Suprapubic skin (tissue), 4 donors: ENCODE data around the gene ARMC12.

Experiments
- EP300 ChIP-seq: sonication (generic); formaldehyde crosslinking; IDR thresholded peaks from one replicate; pipeline ENCODE4 v1.6.1; 2017; ENCODE audit warnings: antibody characterized with exemption
- POLR2AphosphoS5 ChIP-seq, 3 donors: sonication (generic); formaldehyde crosslinking; IDR thresholded peaks; one replicate each; pipeline ENCODE4 v1.6.1; 2017; ENCODE audit warnings: antibody characterized with exemption in 3 of 3
- TF ChIP-seq, protein P1 (sequence below), 2 donors: fragments of 200-600 bp in 1 of 2; fragments of 450-650 bp in 1 of 2; sonication (generic) in 1 of 2; IDR thresholded peaks; one replicate each; pipeline ENCODE4 v1.5.1; 2016 to 2019; ENCODE audit warnings: antibody characterized with exemption in 2 of 2, mild to moderate bottlenecking in 1 of 2, moderate library complexity in 1 of 2

DNA sequence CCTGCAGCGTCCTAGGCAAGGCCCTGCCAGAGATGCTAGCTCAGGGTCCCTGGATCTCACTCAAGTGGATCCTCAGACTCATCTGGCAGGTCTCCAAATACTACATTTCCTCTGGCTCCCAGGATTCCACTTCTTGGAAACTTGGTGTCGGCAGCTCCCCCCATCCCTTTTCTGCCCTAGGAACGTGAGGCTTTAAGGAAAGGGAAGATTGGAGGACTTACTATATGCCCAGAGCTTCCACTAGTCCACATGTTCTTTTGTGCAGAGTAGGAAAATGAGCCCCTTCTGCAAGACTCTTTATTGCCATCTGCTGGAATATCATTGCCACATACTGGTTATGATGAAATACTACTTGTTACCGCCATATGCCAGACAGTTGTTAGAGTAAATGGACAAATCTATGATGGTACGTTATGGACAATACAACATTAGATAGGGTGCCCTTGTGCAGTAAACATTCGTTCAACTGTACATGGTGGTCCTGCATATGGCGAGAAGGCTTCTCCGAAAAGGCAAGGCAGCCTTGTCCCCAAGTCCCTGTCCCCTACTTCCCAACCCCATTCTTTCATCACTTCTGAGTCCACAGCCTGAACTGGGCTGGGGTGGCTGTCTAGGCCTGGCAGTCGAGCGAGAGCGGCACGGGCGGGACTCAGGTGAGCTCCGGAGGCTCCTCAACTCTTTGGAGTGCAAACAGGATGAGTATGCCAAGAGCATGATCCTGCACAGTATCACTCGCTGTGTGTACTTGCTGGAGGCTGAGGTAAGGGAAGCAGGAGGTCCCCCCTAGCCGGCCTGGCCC, 780 bp downstream of the ARMC12 start:
- TF ChIP-seq, protein P1, sequence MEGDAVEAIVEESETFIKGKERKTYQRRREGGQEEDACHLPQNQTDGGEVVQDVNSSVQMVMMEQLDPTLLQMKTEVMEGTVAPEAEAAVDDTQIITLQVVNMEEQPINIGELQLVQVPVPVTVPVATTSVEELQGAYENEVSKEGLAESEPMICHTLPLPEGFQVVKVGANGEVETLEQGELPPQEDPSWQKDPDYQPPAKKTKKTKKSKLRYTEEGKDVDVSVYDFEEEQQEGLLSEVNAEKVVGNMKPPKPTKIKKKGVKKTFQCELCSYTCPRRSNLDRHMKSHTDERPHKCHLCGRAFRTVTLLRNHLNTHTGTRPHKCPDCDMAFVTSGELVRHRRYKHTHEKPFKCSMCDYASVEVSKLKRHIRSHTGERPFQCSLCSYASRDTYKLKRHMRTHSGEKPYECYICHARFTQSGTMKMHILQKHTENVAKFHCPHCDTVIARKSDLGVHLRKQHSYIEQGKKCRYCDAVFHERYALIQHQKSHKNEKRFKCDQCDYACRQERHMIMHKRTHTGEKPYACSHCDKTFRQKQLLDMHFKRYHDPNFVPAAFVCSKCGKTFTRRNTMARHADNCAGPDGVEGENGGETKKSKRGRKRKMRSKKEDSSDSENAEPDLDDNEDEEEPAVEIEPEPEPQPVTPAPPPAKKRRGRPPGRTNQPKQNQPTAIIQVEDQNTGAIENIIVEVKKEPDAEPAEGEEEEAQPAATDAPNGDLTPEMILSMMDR (IDR thresholded peaks at IDR 0.05), result peak; percentile 75 to 88
- TF ChIP-seq EP300, result no peak
- TF ChIP-seq POLR2AphosphoS5 (IDR thresholded peaks at IDR 0.05), result peak in 1 of 3 donors; percentile 40
